HG02938 (cell line): ENCODE data around the gene ZNF692.
A peak's percentile ranks its signal among the peaks of the same experiment; 100 is the strongest.
"Not testable (repeated sequence)": the region's sequence is repeated elsewhere in the genome, so short reads cannot be mapped to it uniquely, and the experiment has no call there.

Experiments
- ATAC-seq: cut with Tn5 transposase; IDR thresholded peaks from one replicate; pipeline ENCODE4 v1.9.1; 2021; ENCODE audit warnings: mild to moderate bottlenecking, moderate library complexity; ENCODE audit not compliant: unreplicated experiment

Gene ZNF692

GRCh38 chr1:248849637-248850036 lies 9.2 kb downstream of the ZNF692 start:
- ATAC-seq = no peak

GRCh38 chr1:248849152-248849551 lies 9.7 kb downstream of the ZNF692 start:
- no peak for ATAC-seq

DNA sequence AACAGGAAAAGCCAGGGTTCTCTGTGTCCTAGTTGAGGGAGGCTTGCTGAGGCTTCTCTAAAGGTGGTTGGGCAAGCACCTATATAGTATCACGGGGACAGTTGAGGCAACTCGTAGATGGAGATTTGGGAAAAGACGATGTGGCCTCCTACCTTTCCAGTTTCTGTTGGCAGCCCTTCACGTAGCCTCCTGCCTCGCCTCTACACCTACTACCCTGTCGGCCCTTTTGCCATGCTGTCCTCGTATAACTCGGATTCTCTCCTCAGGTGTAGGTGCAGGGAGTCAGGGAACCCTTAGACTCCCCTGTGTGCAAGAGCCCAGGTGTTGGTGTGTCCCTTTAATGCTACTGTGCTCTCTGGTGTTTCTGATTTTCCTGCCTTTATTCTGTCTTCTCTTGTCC lies 10.3 kb downstream of the ZNF692 start:
- no peak for ATAC-seq

- no peak for ATAC-seq
These were observed 10.8 kb downstream of the ZNF692 start for GRCh38 chr1:248847956-248848561.

GRCh38 chr1:248847181-248847955 lies 11.5 kb downstream of the ZNF692 start:
- no peak for ATAC-seq

DNA sequence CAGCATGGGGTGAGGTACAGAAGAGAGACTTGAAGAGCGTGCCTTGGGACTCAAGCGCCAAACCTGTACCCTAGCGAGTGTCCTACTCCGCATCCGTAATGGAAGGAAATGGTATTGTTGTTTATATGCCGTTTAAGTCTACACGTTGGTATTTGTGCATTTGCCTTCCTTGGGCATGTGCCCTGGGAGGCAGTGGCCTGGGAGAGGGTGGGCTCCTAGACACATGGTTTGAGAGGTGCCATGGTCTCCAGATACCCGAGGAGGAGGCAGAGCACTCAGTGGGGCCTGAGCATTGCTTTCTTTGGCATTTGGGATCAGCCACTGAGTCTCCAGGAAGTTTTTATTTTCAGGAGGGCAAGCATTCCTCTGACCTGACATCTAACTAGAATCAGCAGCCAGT lies 14.4 kb downstream of the ZNF692 start:
- ATAC-seq = no peak

DNA sequence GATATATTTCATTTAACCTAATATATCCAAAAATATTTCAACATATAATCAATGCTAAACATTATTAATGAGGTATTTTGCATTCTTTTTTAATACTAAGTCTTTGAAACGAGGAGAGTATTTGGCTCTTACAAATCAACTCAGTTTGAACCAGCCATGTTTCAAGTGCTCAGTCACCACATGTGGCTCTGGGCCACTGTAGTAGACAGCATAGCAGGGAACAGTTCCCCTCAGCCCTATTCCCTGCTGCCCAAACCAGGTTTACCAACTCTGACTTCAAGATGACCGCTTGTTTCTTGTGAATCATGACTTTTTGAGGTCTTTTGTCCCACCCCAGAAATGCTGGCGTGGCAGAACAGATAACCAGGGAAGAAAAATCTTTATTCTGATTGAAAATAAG lies 15.2 kb downstream of the ZNF692 start:
- ATAC-seq = no peak

DNA sequence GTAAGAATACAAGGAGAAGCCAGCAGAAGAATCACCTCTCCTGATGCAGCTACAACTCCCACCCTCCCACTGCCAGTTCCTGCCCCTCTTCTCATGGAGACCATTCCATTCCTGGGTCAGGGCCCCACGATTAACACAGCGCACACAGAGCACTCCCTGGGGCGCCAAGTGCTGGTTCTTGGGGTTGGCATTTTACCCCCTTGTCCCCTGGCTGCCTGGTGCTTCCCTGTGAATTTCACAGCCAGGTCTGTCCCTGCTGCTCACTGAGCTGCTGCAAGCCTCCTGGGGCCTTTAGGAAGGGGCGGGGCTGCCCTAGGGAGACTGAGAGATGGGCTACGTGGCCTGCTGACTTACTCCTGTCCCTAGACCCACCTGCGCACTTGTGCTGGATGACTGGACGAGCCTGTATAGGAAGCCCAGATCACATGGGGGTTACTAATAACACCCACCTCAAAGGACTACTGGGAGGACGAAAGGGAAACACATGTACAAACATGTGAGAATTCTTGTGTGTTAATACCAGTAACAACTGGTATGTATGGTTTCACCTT lies 16.0 kb downstream of the ZNF692 start:
- ATAC-seq = no peak

DNA sequence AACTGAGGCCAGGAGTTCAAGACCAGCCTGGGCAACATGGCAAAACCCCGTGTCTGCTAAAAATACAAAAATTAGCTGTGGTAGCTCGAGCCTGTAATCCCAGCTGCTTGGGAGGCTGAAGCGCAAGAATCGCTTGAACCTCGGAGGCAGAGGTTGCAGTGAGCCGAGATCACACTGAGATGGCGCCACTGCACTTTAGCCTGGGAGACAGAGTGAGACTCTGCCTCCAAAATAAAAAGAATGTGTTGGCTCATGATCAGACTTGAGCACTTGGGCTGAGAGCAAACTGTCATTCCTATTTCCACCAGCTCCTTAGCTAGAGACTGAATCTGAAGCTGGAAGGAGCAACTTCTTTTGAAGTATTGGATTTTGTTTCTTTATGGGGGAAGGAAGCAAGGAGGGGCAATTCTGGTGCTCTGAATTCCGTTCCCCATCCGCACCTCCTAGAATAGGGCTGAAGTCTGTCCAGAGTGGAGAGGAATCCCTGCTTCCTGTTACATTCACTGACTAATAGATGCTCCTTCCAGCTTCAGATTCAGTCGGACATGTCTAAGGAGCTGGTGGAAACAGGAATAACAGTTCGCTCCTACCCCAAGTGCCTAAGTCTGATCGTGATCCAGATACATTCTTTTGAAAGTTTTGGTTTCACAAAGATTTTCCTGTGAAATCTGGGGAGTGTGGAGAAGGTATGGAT lies 17.0 kb downstream of the ZNF692 start:
- ATAC-seq = no peak

GRCh38 chr1:248840946-248841345 lies 17.9 kb downstream of the ZNF692 start:
- ATAC-seq = no peak

DNA sequence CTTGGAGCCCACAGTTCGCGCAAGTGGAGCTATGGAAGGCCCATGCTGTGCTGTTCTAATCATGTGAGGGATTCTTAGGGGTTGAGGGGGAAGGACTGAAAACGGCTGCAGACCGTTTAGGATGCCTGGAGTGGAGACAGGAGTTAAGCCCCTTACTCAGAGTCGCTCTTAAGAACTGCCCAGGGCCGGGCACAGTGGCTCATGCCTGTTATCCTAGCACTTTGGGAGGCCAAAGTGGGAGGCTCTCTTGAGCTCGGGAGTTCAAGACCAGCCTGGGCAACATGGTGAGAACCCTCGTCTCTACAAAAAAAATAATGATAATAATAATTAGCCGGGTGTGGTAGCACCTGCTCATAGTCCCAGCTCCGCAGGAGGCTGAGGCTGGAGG lies 19.7 kb downstream of the ZNF692 start:
- no peak for ATAC-seq

DNA sequence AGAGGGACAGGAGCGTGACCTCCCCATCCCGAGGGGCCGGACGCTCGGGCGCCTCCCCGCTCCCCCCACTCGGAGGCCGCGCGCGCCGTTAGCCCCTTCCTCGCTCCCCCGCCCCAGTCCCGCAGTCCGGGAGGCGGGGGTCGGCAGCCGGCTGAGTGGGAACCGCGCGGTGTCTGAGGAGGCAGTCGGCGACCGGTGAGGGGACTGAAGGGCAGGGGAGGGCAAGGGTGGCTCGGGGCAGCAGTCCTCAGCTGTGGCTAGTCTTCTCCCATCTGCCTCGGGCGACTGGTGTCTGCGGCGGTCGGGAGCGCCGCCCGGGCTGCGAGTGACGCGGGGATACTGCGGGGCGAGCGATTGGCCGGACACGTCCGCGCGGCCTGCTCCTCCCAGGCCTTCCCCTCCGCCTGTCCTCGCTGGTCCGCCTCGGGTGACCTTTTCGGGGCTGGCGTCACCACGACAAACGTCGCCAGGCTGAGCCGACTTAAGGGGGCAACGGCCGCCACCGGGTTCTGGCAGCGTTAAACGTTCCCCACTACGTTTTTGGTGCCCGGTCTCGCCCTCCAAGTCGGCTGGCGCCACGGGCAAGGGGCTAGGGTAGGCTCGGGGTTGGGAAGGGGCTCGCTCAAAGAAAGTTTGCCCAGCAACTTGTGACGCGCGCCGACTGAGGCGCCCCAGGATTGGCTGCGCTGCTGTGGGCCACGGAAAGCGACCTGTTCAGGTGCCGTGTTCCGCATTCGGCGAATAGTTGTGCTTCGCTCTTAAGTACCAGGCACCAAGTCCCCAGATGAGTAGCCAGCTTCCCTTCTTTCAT lies 20.3 kb downstream of the ZNF692 start:
- peak; percentile 61 for ATAC-seq

DNA sequence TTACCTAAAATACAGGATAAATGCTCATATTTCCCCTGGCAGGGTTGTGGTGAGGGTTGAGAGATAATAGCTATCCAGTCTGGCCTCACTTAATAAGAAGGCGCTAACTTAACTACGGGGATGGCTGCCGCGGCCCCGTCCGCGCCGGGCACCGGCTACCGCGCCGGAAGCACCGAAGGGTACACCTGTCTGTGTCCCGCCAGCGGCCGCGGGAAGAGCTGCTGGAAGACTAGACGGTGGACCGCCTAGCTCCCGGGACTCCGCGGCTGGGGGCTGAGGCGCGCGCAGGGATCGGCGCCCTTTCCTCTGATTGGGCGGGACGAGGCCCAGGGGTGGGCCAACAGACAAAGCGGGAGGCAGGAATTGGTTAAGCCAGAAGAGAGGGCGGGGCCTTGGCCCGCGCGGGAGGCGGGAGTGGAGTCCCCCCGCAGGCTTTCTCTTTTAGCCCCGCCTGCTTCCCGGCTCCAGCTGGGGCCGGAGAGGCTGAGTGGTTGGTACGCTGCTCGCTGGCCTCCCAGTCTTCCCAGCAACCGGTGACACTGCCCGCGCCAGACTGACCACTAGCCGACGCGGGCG lies 21.0 kb downstream of the ZNF692 start, which contains the start of gene ZNF672:
Gene ZNF672 (plus strand): TSS at position 444 of the 576 bp plus-strand sequence. CDS start 9,051 bp downstream, outside the sequence.
- peak; percentile 79 for ATAC-seq

DNA sequence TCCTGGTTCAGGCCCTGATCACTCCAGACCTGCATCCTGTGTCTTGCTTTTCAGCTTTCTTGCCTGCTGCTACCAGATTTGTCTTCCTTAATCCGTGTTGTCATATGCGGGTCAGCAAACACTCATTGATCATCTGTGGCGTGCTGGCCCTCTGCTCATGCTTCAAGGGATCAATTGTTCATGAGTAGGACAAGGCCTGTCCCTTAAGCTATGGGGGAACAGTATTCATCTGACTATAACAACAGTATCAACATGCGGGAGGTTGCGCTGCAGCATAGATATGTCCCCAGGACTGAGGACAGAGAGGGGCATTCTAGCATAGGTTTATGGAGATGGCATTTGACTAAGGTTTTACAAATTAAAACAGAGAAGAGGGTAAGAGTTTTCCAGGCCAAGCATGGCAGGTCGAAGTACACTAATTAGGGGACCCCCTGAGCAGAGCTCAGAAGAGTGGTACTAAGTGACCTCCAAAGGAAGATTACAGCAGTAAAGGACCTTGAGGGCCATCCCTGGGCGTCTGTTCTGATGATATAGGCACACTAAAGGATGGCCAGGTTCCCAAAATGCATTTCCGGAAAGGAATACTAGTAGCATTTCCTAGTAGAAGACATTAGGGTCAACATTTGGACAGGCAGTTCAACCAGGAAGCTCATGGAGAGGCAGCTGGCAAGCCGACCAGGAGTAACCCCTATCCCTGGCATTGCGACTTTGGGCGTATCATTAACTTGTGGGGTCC lies 21.7 kb downstream of the ZNF692 start:
- no peak for ATAC-seq

DNA sequence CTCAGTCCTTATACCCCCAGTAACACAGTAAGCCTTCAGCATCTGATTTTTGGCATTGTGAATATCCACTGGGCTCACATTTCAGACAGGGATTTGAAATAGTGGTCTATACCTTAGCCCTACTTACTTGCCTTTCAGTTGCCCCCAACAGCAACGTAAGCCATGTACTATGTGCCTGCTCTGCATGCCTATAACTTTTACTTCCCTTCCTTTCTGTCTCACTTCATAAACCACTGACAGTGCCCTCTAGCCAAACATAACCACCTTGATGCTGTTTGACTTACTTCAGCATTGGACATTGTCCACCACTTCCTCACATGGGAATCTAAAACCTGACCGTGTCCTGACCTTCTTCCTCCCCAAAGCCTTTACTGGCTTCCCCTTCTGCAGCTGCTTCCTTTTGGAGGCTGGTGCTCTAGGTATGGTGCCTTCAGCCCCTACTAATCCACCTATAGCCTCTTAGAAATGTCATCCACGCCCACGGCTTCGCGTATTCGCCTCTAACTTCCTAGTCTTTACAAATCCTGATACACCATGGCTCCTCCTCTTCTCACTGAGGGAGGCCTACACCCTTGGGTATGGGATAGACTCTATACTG lies 24.4 kb downstream of the ZNF692 start:
- no peak for ATAC-seq

DNA sequence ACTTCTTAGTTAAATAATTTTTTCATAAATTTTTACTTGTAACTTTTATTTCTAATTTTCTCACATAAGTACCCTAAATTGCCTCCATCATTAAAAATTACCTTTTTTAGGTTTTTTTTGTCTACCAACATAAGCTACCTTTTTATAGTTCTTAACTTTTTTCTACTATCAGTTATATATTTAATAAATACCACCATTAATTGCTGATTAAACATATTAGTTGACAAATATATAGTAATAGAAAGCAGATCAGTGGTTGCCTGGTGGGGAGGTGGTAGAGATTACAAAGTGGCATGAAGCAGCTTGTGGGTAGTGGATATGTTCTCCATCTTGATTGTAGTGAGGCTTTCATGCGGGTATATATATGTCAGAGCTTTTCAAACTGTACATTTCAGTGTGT lies 27.0 kb downstream of the ZNF692 start:
- no peak for ATAC-seq

DNA sequence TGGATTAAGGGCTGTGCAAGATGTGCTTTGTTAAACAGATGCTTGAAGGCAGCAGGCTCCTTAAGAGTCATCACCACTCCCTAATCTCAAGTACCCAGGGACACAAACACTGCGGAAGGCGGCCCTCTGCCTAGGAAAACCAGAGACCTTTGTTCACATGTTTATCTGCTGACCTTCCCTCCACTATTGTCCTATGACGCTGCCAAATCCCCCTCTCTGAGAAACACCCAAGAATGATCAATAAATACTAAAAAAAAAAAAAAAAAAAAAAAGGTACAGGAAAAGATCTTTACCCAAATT lies 28.2 kb downstream of the ZNF692 start:
- not testable (repeated sequence) for ATAC-seq

- no peak for ATAC-seq
These were observed 30.0 kb downstream of the ZNF692 start for GRCh38 chr1:248828845-248829244.

DNA sequence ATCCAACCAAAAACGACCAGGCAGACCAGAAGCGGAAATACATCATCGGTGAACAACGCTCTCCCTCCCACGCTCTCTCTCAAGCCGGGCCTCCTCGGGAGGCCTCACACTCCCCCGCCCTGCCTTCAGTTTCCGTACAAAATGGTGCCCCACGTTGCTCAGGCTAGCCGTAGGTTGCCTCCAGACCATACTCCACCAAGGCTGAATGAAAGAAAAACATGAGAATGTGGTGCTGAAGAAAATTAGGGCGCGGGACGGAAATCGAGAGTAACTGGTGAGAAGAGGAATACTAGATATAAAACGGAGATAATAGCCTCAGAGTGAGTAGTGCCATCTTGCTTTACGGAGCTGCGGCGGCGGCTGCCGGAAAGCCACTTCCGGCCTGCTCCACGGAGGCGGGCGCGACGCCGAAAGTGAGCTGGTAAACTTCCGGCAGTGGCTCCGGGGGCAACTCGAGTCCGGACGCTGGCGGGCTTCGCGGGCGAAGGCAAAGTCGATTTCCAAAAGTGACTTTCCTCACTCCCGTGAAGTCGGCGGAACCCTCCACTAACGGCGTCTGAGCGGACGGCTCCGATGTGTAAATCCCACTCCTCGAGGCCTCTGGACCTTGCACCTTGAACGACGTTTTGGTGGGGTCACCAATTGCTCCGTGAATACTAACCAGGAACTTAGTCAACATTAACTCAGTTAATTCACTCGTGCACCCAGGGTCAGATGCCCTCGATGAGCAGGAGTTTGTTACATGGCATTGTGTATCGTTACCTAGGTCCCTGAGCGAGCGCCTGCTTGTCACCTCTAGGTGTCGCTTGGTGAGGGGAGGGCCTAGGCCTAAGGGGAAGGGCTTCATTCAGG lies 32.8 kb downstream of the ZNF692 start, which contains the start of gene SH3BP5L:
Gene SH3BP5L (minus strand): TSS at position 7 of the 852 bp plus-strand sequence. CDS start 980 bp downstream, outside the sequence.
- ATAC-seq = peak; percentile 87
